IMR-90 (cell line): ENCODE results near the gene C3.

ENCODE experiments used
- CTCF ChIP-seq: conservative IDR thresholded peaks from 2 replicates; pipeline ENCODE4 v1.5.1; 2012; ENCODE audit warnings: mild to moderate bottlenecking, low read depth, low read length, improper control_type of control experiment
- POLR2A ChIP-seq: IDR thresholded peaks from 2 replicates; pipeline ENCODE4 v1.6.1; 2012; ENCODE audit warnings: mild to moderate bottlenecking, low read depth, low read length

GRCh38 chr19:6691342-6691741 lies 29.1 kb downstream of the C3 start:
- TF ChIP-seq CTCF (no peak), POLR2A (no peak)
